DND-41 (cell line): ENCODE data around the gene CLEC3B.
A peak's percentile ranks its signal among the peaks of the same experiment; 100 is the strongest.

Experiments
- ATAC-seq: fragments of 200-7000 bp; cut with Tn5 transposase; 3 replicates; pipeline ENCODE4 v1.9.1; 2021; ENCODE audit warnings: low read depth; ENCODE audit not compliant: insufficient read depth
- DNase-seq: peaks from one replicate; pipeline ENCODE4 v3.0.0-alpha.2; 2020
- H2AFZ ChIP-seq: 2 replicates; pipeline ENCODE4 v1.6.0; 2012; ENCODE audit warnings: low read depth, low read length
- H3K27ac ChIP-seq: 2 replicates; pipeline ENCODE4 v1.5.1; 2012; ENCODE audit warnings: low read length, inconsistent platforms
- H3K27me3 ChIP-seq: fragments of 200-600 bp; sonication (generic); 2 replicates; pipeline ENCODE4 v1.6.0; 2012; ENCODE audit warnings: low read length, mild to moderate bottlenecking, inconsistent platforms; ENCODE audit not compliant: insufficient read depth, poor library complexity
- H3K36me3 ChIP-seq: 2 replicates; pipeline ENCODE4 v1.5.1; 2012; ENCODE audit warnings: low read length, inconsistent platforms; ENCODE audit not compliant: insufficient read depth
- H3K4me1 ChIP-seq: 2 replicates; pipeline ENCODE4 v1.5.1; 2012; ENCODE audit warnings: mild to moderate bottlenecking, low read length; ENCODE audit not compliant: insufficient read depth
- H3K4me2 ChIP-seq: 2 replicates; pipeline ENCODE4 v1.6.0; 2012; ENCODE audit warnings: mild to moderate bottlenecking, moderate library complexity, low read length, inconsistent platforms; ENCODE audit not compliant: insufficient read depth
- H3K4me3 ChIP-seq, 2 experiments: fragments of 200-600 bp in 1 of 2; shearing (Covaris generic) in 1 of 2; 2 replicates each; pipeline ENCODE4 v1.5.1; 2012 to 2016; ENCODE audit warnings: inconsistent platforms in 2 of 2, low read length in 2 of 2, mild to moderate bottlenecking in 2 of 2, low read depth in 1 of 2, moderate library complexity in 1 of 2
- H3K79me2 ChIP-seq: 2 replicates; pipeline ENCODE4 v1.6.0; 2012; ENCODE audit warnings: low read length, inconsistent platforms; ENCODE audit not compliant: insufficient read depth
- H3K9ac ChIP-seq: 2 replicates; pipeline ENCODE4 v1.6.0; 2012; ENCODE audit warnings: low read depth, mild to moderate bottlenecking, inconsistent platforms, low read length, moderate library complexity
- H3K9me3 ChIP-seq: 2 replicates; pipeline ENCODE4 v1.5.1; 2012; ENCODE audit warnings: low read length, moderate library complexity, mild to moderate bottlenecking, inconsistent platforms; ENCODE audit not compliant: insufficient read depth, severe bottlenecking
- H4K20me1 ChIP-seq: 2 replicates; pipeline ENCODE4 v1.6.0; 2012; ENCODE audit warnings: low read length; ENCODE audit not compliant: insufficient read depth
- EZH2 ChIP-seq: IDR thresholded peaks from 3 replicates; pipeline ENCODE4 v1.6.1; 2012; ENCODE audit warnings: borderline replicate concordance, low read depth, mild to moderate bottlenecking, moderate library complexity, low read length, inconsistent platforms; ENCODE audit not compliant: severe bottlenecking
- TF ChIP-seq, protein P1 (sequence below): IDR thresholded peaks from 2 replicates; pipeline ENCODE4 v1.5.1; 2012; ENCODE audit warnings: borderline replicate concordance, low read length, moderate library complexity, mild to moderate bottlenecking; ENCODE audit not compliant: poor library complexity, severe bottlenecking; ENCODE audit errors: extremely low read depth

Gene CLEC3B

GRCh38 chr3:45042162-45042561 is 16.1 kb downstream of the CLEC3B start:
- Histone ChIP-seq H2AFZ (no peak overlapping the region), H4K20me1 (no peaks in the 10 kb centered on the region), H3K79me2 (no peaks in the 10 kb centered on the region), H3K9ac (no peak overlapping the region), H3K4me2 (no peak overlapping the region), H3K4me1 (peaks cover 26% of the 10 kb centered on the region), H3K9me3 (no peaks in the 10 kb centered on the region), H3K36me3 (no peaks in the 10 kb centered on the region), H3K27me3 (no peaks in the 10 kb centered on the region), H3K4me3 (no peak overlapping the region), H3K27ac (peak overlapping the region; percentile 31)
- TF ChIP-seq, protein P1, sequence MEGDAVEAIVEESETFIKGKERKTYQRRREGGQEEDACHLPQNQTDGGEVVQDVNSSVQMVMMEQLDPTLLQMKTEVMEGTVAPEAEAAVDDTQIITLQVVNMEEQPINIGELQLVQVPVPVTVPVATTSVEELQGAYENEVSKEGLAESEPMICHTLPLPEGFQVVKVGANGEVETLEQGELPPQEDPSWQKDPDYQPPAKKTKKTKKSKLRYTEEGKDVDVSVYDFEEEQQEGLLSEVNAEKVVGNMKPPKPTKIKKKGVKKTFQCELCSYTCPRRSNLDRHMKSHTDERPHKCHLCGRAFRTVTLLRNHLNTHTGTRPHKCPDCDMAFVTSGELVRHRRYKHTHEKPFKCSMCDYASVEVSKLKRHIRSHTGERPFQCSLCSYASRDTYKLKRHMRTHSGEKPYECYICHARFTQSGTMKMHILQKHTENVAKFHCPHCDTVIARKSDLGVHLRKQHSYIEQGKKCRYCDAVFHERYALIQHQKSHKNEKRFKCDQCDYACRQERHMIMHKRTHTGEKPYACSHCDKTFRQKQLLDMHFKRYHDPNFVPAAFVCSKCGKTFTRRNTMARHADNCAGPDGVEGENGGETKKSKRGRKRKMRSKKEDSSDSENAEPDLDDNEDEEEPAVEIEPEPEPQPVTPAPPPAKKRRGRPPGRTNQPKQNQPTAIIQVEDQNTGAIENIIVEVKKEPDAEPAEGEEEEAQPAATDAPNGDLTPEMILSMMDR, result no peak
- TF ChIP-seq EZH2, result no peak
- DNase-seq (no peak), ATAC-seq (no peak)

DNA sequence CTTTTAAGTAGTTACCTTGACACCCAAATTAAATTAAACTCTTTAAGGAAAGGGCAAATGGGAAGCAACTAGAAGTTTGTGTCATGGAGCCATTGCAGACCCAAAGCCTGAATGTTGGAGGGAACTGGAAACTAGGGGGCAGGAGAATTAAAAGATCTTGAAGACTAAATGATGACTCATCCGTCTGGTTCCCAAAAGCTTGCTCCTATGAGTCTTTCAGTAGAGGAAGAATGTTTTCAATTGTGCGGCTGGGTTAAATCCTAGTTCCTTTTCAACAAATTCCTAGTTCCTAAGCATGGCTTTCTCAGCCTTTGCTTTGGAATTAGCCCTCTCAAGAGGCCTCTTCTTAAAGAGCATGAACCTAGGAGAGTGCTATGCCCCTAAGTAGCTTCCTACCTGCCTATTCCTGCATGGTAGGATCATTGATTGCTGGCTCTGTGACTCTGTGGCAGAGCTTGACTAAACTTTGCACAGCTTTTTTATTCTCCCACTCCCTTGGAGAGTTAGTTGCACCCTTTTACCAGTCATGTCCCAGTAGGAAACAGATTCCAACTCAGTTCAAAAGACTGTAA is 17.7 kb downstream of the CLEC3B start:
- Histone ChIP-seq H2AFZ (no peak overlapping the region), H3K4me3 (no peak overlapping the region), H3K9me3 (no peaks in the 10 kb centered on the region), H3K79me2 (no peaks in the 10 kb centered on the region), H3K9ac (no peak overlapping the region), H3K36me3 (no peaks in the 10 kb centered on the region), H4K20me1 (no peaks in the 10 kb centered on the region), H3K4me1 (peaks cover 20% of the 10 kb centered on the region), H3K27ac (no peak overlapping the region), H3K4me2 (no peak overlapping the region), H3K27me3 (no peaks in the 10 kb centered on the region)
- TF ChIP-seq EZH2, result no peak
- TF ChIP-seq, protein P1, result no peak
- DNase-seq (no peak), ATAC-seq (no peak)

DNA sequence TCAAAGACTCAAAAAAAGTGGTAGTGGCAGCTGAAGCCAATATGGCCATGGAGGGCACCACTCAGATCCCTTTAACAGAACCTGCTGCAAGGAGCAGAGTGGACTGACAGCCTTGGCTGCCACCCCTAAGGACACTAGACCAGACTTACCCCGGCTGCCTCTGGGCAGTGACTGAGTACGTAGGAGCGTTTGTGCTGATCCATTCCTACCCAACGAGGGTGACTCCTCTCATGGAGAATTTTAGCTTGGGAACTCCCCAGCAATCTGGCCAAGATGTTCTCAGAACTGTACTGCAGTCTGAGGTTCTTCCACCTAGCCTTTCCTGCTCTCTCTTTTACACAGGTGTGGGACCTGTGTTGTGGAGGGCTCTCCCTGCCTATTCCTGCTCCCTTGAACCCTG is 22.1 kb downstream of the CLEC3B start:
- Histone ChIP-seq H3K4me1 (no peaks in the 10 kb centered on the region), H3K9me3 (no peaks in the 10 kb centered on the region), H3K9ac (no peak overlapping the region), H3K4me3 (no peak overlapping the region), H3K4me2 (no peak overlapping the region), H2AFZ (no peak overlapping the region), H4K20me1 (no peaks in the 10 kb centered on the region), H3K27ac (no peak overlapping the region), H3K36me3 (no peaks in the 10 kb centered on the region), H3K79me2 (no peaks in the 10 kb centered on the region), H3K27me3 (no peaks in the 10 kb centered on the region)
- ATAC-seq (no peak), DNase-seq (no peak)
- TF ChIP-seq, protein P1, result no peak
- no peak for TF ChIP-seq EZH2
